ENCODE results near the gene TPCN1. TPM values are rescaled to one million over a fixed set of nuclear protein-coding genes. Genes with fewer than 3 reads are reported as not detected.
A peak's percentile ranks its signal among the peaks of the same experiment; 100 is the strongest.

TPCN1 gene
- total RNA-seq, 1 donor from 2014 or later: 27.9 TPM

DNA sequence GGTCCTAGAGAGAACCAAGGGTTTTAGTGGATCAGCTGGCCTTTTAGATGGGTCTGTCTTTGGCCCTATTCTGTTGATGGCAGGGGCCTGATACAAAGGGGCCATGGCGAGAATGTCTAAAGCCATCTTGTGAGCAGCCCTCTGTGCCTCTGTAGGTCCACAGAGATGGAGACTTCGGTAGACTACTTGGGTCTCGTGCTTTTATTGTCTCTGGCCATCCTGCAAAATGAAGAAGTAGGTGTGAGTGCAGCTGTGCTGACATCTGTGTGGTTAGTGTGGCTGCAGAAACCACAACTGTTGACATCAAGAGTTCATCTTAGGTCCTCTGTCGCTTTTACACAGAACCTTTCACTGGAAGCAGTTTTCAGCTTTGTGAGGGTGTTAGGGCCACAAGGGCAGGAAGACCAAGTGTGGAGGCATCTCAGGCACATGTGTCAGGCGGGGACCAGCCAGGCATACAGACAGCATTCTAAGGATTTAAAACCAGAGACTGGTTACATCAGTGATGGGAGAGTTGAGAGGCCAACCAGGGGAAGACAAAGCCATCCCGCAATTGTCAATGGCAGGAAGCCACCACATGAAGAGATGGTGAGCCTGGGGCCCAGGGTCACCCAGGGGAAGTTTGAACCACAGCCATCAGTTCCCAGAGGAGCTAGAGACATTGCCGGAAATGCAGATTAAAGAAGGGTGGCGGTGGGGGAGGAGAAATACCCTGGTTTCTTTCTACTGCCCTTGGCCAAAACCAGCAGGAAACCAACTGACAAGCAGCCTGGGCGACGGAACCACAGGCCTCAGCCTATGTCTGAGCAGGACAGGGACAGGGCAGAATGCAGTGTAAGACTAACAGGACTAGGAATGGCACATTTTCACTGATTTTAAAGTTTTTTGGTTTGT, 13.0 kb upstream of the TPCN1 start:
- Mint-ChIP-seq H3K27ac (ENCODE audit: unreplicated experiment) (peak overlapping the region; percentile 64), H3K27me3 (ENCODE audit: low read depth, unreplicated experiment) (peaks cover 2% of the 10 kb centered on the region), H3K9me3 (ENCODE audit: unreplicated experiment) (peaks cover 5% of the 10 kb centered on the region), H3K36me3 (ENCODE audit: low read depth, unreplicated experiment) (no peaks in the 10 kb centered on the region), H3K4me3 (ENCODE audit: unreplicated experiment) (peak overlapping the region; percentile 47), H3K4me1 (ENCODE audit: low read depth, unreplicated experiment) (peaks cover 15% of the 10 kb centered on the region)
- no peak for DNase-seq (ENCODE audit: low read depth)
- TF ChIP-seq, protein P1, sequence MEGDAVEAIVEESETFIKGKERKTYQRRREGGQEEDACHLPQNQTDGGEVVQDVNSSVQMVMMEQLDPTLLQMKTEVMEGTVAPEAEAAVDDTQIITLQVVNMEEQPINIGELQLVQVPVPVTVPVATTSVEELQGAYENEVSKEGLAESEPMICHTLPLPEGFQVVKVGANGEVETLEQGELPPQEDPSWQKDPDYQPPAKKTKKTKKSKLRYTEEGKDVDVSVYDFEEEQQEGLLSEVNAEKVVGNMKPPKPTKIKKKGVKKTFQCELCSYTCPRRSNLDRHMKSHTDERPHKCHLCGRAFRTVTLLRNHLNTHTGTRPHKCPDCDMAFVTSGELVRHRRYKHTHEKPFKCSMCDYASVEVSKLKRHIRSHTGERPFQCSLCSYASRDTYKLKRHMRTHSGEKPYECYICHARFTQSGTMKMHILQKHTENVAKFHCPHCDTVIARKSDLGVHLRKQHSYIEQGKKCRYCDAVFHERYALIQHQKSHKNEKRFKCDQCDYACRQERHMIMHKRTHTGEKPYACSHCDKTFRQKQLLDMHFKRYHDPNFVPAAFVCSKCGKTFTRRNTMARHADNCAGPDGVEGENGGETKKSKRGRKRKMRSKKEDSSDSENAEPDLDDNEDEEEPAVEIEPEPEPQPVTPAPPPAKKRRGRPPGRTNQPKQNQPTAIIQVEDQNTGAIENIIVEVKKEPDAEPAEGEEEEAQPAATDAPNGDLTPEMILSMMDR (IDR thresholded peaks at IDR 0.05; ENCODE audit: insufficient read depth, low read depth, low read length): no peak
- TF ChIP-seq EZH2 (IDR thresholded peaks at IDR 0.05; ENCODE audit: insufficient read depth, low read length): no peak
- H3K27me3 ChIP-seq (ENCODE audit: insufficient read depth, low read length): no peaks in the 10 kb centered on the region
- H4K20me1 ChIP-seq (ENCODE audit: insufficient read depth, low read length): no peaks in the 10 kb centered on the region
- H3K9ac ChIP-seq (ENCODE audit: low read length): no peak overlapping the region
- no peaks in the 10 kb centered on the region for H3K79me2 ChIP-seq (ENCODE audit: insufficient read depth, low read length)
- H3K4me2 ChIP-seq (ENCODE audit: low read length): no peak overlapping the region
- no peak overlapping the region for H3K27ac ChIP-seq (ENCODE audit: low read depth, low read length)
- no peak overlapping the region for H2AFZ ChIP-seq (ENCODE audit: low read depth, low read length)
- H3K4me3 ChIP-seq (ENCODE audit: insufficient read depth, low read depth, low read length): no peak overlapping the region
- no peak for FAIRE-seq
- H3K9me3 ChIP-seq (ENCODE audit: insufficient read depth, low read depth, low read length): no peaks in the 10 kb centered on the region
- H3K4me1 ChIP-seq (ENCODE audit: insufficient read depth, low read length): peaks cover 3% of the 10 kb centered on the region
- no peaks in the 10 kb centered on the region for H3K36me3 ChIP-seq (ENCODE audit: insufficient read depth, low read length)

DNA sequence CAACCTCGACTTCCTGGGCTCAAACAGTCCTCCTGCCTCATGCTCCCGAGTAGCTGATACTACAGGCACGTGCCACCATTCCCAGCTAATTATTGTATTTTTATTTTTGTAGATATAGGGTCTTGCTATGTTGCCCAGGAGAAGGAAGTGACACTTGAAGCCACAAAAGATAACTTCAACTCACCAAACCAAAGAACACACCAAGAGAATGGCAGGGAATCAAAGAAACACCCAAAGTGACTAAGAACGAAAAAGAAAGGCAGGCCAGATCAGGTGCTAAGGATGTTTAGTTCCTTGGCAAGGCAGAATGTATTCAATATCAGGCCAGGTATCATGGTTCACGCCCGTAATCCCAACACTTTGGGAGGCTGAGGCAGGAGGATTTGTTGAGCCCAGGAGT, 10.1 kb upstream of the TPCN1 start:
- H3K4me3 ChIP-seq (ENCODE audit: insufficient read depth, low read depth, low read length): no peak overlapping the region
- no peaks in the 10 kb centered on the region for H3K9me3 ChIP-seq (ENCODE audit: insufficient read depth, low read depth, low read length)
- peaks cover 28% of the 10 kb centered on the region for H3K4me1 Mint-ChIP-seq (ENCODE audit: low read depth, unreplicated experiment)
- no peaks in the 10 kb centered on the region for H3K79me2 ChIP-seq (ENCODE audit: insufficient read depth, low read length)
- peaks cover 13% of the 10 kb centered on the region for H3K4me1 ChIP-seq (ENCODE audit: insufficient read depth, low read length)
- H3K27me3 ChIP-seq (ENCODE audit: insufficient read depth, low read length): no peaks in the 10 kb centered on the region
- no peak overlapping the region for H3K27ac ChIP-seq (ENCODE audit: low read depth, low read length)
- TF ChIP-seq, protein P1 (IDR thresholded peaks at IDR 0.05; ENCODE audit: insufficient read depth, low read depth, low read length): no peak
- no peak for TF ChIP-seq EZH2 (IDR thresholded peaks at IDR 0.05; ENCODE audit: insufficient read depth, low read length)
- FAIRE-seq: no peak
- no peak overlapping the region for H3K9ac ChIP-seq (ENCODE audit: low read length)
- no peaks in the 10 kb centered on the region for H3K27me3 Mint-ChIP-seq (ENCODE audit: low read depth, unreplicated experiment)
- no peaks in the 10 kb centered on the region for H3K36me3 Mint-ChIP-seq (ENCODE audit: low read depth, unreplicated experiment)
- no peak for DNase-seq (ENCODE audit: low read depth)
- peaks cover 4% of the 10 kb centered on the region for H3K9me3 Mint-ChIP-seq (ENCODE audit: unreplicated experiment)
- H3K27ac Mint-ChIP-seq (ENCODE audit: unreplicated experiment): no peak overlapping the region
- no peaks in the 10 kb centered on the region for H4K20me1 ChIP-seq (ENCODE audit: insufficient read depth, low read length)
- no peaks in the 10 kb centered on the region for H3K36me3 ChIP-seq (ENCODE audit: insufficient read depth, low read length)
- H3K4me3 Mint-ChIP-seq (ENCODE audit: unreplicated experiment): no peak overlapping the region
- H3K4me2 ChIP-seq (ENCODE audit: low read length): no peak overlapping the region
- no peak overlapping the region for H2AFZ ChIP-seq (ENCODE audit: low read depth, low read length)

DNA sequence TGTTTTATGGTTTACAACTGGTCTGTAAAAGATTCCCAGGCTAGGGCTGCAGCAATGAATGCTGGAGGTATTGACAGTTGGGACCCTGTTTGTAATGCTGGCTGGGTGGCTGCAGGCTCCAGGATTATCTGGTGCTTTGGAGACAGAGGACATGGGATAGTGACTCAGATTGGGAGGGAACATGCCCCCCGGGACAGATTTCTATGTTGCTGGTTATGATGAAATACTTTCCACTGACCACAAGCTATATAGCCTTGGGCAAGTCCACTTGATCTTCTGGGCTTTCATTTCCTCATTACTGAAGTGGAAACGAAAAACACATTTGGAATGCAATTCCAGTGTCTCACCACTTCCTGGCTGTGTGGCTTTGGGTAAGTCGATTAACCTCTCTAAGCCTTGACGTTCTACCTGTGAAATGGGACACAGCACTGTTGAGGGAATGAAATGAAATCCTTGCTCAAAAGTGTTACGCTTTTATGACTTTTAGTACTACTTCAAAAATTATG, 6.3 kb upstream of the TPCN1 start:
- FAIRE-seq (peak; percentile 94), DNase-seq (ENCODE audit: low read depth) (peak; percentile 99)
- peak overlapping the region; percentile 64 for H3K27ac ChIP-seq (ENCODE audit: low read depth, low read length)
- peak overlapping the region; percentile 8 for H3K9ac ChIP-seq (ENCODE audit: low read length)
- Mint-ChIP-seq H3K9me3 (ENCODE audit: unreplicated experiment) (no peaks in the 10 kb centered on the region), H3K27me3 (ENCODE audit: low read depth, unreplicated experiment) (no peaks in the 10 kb centered on the region), H3K27ac (ENCODE audit: unreplicated experiment) (peak overlapping the region; percentile 93), H3K4me1 (ENCODE audit: low read depth, unreplicated experiment) (peaks cover 22% of the 10 kb centered on the region), H3K36me3 (ENCODE audit: low read depth, unreplicated experiment) (no peaks in the 10 kb centered on the region), H3K4me3 (ENCODE audit: unreplicated experiment) (no peak overlapping the region)
- no peaks in the 10 kb centered on the region for H4K20me1 ChIP-seq (ENCODE audit: insufficient read depth, low read length)
- no peaks in the 10 kb centered on the region for H3K27me3 ChIP-seq (ENCODE audit: insufficient read depth, low read length)
- no peak overlapping the region for H3K4me3 ChIP-seq (ENCODE audit: insufficient read depth, low read depth, low read length)
- H3K4me2 ChIP-seq (ENCODE audit: low read length): peak overlapping the region; percentile 49
- peaks cover 25% of the 10 kb centered on the region for H3K4me1 ChIP-seq (ENCODE audit: insufficient read depth, low read length)
- no peaks in the 10 kb centered on the region for H3K36me3 ChIP-seq (ENCODE audit: insufficient read depth, low read length)
- no peak overlapping the region for H2AFZ ChIP-seq (ENCODE audit: low read depth, low read length)
- TF ChIP-seq EZH2 (IDR thresholded peaks at IDR 0.05; ENCODE audit: insufficient read depth, low read length): no peak
- TF ChIP-seq, protein P1 (IDR thresholded peaks at IDR 0.05; ENCODE audit: insufficient read depth, low read depth, low read length): no peak
- no peaks in the 10 kb centered on the region for H3K79me2 ChIP-seq (ENCODE audit: insufficient read depth, low read length)
- no peaks in the 10 kb centered on the region for H3K9me3 ChIP-seq (ENCODE audit: insufficient read depth, low read depth, low read length)
